HG03064 (cell line): ENCODE measurements around the gene TNNT2.

Experiments
- ATAC-seq: cut with Tn5 transposase; IDR thresholded peaks from one replicate; pipeline ENCODE4 v1.9.1; 2021; ENCODE audit warnings: low read depth; ENCODE audit not compliant: unreplicated experiment

The TNNT2 gene

DNA sequence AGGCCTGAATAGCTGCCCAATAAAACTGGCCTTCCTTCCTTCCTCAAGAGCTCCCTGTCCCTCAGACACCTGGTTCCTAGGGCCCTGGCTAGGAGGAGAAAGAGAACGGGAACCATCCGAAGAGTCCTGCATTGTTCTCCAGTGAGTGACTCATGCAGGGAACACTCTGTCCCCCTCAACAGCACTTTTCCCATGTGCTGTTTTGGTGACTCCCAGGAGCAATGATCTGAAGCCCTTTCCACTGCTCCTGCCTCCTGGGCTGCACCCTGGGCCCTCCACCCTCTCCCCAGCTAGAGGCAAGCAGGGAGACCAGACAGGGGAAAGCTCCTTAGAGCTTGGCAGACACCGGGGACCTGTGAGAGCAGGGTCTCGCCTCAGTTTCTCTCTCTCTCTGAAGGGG lies 18.9 kb downstream of the TNNT2 start:
- ATAC-seq = no peak

DNA sequence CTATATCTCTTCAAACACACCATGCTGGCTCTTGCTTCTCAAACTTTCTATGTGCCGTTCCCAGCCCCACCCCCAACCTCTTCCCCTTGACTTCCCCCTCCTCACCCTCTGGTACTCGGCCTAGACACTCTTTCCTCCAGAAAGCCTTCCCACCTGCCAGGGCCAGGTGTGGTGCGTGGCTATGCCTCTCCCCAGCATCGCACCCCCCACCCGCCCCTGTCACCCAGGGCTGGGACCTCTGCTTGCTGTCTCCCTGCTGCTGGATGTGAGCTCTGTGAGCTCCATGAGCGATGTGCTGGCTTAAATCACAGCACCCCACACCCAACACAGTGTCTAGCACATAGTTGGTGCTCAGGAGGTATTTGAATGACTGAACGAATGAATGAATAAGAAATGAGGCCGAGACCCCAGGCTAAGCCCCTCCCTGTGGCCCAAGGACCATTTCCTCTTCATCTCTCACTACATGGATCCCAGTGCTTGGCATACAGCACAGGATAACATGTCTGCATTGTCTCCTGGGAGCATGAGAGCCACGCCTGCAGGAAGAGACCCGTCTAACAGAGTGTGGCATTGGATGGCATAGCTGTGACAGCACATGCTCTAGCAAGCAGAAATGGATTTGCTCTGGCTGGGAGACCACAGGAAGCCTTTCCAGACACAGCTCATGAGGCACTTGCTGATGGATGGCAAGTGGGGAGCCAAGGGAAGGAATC lies 19.7 kb downstream of the TNNT2 start:
- no peak for ATAC-seq

DNA sequence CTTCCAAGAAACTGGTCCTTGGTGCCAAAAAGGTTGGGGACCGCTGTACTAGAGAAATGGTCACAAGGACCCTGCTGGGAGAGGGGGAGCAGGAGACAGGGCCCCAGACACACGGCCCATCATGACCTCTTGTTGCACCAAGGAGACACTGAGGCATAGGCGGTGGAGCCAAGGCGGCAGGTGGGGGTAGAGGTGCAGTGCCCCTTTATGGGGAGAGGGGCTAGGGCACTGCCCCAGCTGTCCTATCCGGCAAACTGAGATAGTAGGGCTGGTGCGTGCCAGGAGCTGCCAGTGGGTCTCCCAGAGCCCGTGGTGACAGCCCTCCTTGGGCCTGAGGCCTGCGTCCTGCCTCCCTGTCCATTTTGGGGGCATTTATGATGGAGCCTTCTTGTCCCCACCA lies 20.3 kb downstream of the TNNT2 start:
- no peak for ATAC-seq

DNA sequence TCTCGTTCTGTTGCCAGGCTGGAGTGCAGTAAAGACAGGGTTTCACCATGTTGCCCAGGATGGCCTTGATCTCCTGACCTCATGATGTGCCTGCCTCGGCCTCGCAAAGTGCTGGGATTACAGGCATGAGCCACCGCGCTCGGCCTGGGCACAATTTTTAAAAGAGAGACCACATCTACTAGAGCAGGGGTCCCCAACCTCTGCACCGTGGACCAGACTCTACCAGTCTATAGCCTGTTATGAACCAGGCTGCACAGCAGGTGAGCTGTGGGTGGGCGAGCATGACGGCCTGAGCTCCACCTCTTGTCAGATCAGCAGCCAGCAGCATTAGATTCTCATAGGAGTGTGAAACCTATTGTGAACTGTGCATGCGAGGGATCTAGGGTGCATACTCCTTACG lies 20.8 kb downstream of the TNNT2 start:
- no peak for ATAC-seq

DNA sequence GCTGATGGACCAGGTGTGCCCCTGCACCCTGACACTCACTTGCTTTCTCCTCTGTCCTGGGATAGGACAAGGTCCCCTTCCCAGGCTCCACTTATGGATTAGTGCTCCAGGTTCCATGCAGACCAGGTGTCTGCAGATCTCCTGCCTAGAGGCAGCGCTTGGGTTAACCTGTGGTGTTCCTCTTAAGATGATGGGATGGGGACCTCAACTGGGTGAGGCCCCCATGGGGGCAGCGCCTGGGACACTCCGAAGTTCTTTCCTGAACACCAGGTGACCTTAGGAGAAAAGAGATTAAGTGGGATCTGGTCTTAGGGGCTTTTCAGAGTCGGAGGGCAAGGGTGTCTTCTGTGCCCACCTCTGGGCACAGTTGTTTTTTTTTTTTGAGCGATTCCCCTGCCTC lies 21.2 kb downstream of the TNNT2 start:
- no peak for ATAC-seq

DNA sequence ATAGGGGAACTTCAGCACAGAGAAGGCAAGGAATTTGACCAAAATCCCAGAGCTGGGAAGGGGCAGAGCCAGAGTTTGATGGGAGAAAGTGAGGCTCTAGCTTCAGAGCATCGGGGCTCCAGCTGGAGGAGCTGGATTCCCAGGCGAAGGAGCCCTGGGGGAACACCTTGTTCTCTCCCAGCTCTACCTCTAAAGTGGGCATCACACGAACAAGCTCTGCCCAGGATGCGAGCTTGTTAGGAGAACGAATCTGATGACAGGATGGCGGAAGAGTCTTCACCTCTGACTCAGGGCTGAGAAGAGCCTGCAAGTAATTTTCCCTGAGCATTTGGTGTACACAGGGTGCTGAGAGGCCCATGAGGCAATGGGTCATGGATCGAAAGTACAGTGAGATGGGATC lies 22.0 kb downstream of the TNNT2 start:
- ATAC-seq = no peak

DNA sequence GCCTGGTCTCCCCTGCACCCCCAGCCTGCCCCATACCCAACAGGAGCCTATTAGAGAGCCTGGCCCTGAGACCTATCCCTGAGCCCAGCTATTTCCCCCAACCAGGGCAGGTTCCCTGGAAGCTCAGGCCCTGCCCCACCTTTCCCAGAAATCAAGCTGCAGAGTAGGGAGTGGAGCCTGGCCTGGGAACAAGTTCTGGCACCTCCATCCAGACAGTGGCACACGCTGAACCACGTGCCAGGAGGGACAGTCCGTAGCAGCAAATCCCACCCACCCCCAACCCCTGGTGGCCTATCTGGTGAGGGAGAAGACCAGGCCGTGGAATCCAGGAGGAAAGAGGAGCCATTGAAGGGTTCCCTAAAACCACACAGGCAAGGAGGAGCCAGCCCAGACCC lies 22.6 kb downstream of the TNNT2 start:
- ATAC-seq = no peak

DNA sequence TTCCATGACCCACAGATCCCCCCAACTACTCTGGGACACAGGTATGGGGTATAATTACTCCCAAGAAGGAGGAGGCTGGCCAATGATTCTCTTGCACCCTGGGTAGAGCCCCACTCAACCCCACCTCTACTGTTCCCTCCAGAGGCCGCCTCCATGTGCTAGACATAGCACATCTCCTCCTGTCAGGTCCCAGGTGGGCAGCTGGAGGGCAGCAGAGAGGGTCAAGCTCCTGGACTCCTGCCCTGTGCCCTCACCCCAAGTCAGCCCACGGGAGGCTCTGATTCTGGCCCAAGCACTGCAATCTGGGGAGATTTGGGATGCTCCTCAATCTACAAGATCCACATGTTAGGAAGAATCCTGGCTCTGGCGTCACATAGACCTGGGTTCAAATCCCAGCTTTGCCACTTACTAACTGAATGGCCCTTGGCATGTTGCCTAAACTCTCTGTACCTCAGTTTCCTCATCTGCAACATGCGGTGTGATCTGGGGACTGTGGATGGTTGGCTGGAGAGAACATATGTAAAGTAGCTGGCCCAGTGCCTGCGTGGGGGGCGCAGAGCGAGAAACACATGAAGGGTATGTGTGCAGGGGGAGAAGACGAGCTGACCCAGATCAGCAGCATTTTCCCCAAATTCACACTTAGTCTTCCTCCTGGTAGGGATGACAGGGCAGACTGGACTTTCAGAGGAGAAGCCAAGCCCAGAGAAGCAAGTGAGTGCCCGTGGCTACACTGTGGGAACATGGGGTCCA lies 23.2 kb downstream of the TNNT2 start:
- no peak for ATAC-seq

DNA sequence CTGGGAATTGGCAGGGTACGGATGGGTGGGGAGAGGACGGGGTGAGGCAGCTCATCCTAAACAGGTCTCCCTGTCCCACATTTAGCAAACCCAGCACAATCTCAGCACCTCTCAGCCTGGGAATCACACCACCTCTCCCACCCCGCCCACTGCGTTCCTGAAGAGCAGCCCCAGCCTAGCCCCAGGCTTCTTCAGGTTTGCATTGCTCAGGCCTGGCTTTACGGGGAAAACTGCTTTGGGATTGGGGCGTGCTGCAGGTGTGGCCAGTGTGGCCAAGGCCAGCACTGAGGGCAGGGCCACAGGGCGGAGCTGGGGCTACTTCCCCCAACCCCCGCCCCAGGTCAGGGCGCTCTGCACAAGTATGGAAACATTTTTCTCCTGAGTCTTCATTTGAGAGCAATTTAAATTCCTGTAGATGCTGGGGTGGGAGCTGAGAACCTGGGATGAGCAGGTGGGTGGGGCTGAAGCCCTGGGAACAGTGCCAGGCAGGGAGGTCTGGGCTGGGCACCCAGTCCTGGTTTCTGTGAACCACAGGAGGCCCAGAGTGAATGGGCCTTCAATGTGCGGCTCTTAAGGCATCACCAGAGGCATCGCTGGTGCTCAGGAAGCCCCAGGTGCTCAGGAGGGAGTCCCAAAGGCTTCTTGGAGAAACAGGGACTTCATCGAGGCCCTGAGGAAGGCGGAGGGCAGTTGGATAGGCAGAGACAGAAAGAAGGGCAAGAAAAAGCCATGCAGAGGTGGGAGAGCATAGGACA lies 24.1 kb downstream of the TNNT2 start:
- ATAC-seq = no peak

DNA sequence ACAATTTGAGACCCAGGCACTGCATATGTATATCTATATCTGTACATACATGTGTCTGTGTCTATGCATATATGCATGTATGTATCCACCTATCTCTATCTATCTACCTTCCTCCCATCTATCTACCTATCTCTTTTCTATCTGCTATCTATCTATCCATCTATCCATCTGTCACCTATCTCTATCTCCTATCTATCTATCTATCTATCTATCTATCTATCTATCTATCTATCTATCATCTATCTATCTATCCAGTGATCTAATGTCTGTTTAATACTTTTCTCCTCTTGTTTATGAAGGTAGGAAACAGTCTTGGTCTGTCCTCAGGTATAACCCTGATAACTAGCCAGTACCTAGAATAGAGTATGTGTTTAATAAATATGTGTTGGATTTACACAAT lies 25.9 kb downstream of the TNNT2 start:
- ATAC-seq = no peak

DNA sequence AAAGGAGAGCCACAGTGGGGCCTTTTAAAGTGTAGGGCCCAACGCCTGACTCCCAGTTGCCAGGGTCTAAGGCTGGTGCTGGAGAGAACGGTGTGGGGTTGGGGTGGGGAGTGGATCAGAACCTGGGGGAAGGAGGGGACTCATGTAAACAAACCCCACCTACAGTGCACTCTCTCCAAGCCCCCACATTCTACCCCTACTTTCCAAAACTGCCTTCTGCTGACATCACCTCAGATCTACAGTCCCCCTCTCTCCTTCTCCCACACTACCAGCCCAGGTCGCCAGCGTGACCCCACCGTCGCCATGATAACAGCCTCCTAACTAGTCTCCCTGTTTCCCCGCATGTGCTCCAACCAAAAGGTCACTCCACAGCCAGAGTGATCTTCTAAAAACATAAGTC lies 26.6 kb downstream of the TNNT2 start:
- no peak for ATAC-seq

DNA sequence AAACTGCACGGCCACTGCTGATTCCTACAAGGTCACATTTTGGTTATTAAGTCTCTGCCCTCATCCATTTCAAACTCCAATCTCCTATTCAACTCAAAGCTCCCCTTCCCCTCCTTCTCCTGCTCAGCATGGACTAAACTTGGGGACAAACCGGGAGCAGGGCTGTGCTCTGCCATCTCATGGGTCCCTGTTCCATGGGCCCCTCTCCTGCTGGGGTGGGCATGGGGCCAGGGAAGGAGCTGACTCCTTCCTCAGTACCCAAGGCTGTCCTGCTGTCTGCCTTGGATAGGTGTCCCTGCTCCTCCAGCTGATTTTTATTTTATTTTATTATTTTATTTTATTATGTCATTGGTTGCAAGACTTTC lies 27.1 kb downstream of the TNNT2 start:
- ATAC-seq = no peak

DNA sequence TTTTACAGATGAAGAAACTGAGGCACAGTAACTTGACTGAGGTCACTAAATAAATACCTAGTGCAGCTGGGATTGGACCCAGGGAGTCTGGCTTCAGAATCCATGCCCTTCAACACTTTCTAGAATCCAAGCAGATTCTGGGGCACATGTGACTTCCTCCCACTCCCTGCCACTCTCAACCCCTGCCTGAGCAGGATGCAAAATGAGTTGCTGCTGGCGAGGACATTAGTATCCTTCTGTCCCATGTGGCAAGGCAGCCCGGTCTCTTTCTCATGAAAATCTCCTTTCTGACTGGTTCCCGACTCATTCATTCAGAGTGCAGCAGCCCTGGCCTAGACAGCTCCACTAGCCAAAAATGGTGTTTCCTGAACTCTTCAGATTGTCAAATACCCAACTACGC lies 28.4 kb downstream of the TNNT2 start:
- no peak for ATAC-seq

DNA sequence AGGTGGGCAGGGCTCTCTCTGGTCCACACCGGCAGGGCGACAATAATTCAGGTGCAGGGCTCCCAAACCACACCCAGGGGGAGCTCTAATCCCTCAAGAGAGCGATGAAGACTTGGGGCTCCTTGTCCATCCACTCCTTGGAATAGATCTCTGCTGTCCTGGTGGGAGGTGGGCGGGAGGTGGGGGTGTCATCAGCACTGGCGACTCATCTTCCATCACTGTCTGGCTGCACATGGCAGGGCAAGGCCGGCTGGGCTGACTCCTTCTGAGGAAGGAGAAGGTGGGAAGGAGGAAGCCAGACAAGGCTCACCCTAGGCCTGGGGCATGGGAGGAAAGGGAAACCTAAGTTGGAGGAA lies 29.3 kb downstream of the TNNT2 start:
- no peak for ATAC-seq

DNA sequence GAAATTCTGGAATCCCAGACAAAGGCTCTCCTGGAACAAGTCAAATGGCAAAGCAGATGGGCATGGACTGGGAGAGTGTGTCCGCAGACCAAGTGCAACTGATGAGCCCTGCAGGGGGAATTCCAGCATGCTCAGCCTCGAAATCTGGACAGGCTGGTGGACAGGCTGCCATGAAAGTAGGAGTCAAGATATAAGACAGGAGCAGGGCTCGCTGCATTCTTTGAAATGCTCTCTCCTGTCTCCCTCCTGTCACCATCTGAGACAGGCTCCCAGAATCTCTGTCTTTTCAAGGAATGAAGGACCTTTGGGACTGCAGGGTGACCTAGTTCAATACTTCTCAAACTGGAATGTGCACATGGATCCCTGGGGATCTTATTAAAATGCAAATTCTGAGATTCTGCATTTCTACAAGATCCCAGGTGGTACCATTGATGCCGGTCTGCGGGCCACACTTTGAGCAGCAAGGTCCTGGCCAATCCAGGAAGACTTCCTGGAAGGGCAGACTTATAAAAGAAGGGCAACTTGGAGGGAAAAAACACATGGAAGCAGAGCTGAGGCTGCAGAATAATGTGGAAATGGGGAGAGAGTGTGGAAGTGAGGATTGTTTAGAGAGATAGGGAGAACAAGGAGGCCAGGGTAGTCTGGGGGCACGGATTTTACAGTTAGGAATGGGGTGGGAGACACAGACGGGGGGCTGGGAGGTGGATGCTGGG lies 29.8 kb downstream of the TNNT2 start:
- no peak for ATAC-seq

DNA sequence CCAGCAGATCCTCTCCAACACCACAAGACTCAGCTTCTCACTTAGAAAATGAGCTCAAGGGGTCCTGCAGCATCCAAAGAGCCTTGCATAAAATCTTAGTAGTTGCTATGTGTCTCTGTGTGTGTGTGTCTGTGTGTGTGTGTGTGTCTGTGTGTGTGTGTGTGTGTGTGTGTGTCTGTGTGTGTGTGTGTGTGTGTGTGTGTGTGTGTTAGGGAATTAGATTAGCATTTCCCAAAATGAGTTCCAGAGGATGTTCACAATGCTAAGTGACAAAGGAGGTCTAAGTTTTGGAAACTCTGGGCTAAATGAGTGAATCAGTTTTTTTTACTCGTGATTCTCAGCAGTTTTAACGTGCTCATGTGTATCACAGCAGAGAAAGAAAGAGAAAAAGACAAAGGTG lies 30.5 kb downstream of the TNNT2 start:
- ATAC-seq = no peak

DNA sequence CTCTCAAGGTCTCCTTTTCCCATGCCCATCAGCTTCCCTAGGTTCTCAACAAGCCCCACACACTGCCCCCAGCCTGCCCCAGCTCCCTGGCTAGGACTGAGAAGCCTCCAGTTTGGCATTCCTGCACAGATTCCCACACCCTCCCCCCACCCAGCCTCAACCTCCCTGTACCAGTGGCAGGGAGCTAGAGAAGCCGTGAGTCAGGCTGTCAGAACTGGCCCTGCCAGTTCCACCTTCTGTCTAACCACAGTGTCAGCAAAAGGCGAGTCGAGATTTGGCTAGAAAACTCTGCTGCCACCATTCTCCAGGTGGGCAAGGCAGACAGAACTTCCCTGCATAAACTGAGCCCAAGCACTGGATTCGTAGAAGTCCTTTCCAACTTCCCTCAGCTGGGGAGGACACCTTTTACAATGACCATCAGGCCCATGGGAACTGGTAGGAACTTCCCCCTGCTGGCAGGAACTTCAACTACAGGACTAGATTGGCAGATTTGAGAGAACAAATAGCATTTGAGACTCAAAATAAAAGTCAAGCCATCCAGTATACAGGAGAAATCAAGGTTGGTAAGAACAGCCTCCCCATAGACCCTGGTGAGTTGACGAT lies 31.0 kb downstream of the TNNT2 start:
- ATAC-seq = no peak

DNA sequence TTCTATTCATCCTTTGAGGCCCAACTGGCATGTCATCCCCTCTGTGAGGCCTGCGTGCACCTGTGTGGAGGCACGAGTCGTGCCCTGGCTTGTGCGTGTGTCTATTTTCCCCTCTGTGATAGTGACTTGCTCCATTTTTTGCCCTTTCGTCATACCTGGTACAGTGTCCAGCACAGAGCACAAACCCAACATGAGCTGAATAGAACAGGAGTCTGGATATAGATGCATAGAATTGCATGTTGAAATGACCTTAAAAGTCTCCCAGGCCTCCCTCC lies 32.5 kb downstream of the TNNT2 start:
- no peak for ATAC-seq

DNA sequence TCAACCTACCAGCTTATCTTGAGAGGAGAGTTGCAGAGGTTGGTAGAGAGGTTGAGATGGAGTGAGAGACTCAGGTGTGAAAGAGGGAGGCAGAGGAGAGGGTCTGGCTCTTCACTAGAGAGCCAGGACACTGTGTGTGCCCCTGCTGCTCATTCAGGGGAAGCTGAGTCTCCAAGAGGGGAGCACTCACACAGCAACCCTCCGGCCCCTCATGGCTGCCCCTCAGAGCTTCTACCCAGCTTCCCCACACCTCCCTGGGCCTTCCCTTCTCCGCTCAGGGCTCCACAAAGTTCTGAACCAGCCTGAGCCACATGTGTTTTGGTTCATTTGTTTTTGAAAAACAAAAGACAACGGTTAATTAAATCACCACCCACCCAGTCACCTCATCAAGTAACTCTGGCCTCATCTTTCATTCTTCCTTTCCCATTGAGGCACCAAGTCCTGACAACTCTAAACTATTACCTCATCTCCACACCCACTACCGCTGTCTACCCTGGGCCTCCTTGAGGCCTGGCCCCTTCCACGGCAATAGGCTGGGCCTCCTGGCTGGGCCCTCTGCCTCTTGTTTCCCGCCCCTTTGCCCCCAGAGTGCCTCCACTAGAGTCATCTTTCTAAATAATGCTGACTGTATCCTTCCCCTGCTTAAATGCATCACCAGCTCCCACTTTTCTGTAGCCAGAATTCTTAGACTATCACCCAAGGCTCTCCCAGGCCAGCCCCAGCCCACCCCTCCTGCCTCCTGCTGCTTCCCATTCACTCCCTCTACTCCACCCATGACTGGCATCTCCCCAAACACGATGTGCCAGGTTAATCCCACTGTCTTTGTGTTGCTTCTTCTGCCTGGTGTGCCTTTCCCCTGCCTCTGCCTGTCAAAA lies 33.0 kb downstream of the TNNT2 start:
- ATAC-seq = no peak

DNA sequence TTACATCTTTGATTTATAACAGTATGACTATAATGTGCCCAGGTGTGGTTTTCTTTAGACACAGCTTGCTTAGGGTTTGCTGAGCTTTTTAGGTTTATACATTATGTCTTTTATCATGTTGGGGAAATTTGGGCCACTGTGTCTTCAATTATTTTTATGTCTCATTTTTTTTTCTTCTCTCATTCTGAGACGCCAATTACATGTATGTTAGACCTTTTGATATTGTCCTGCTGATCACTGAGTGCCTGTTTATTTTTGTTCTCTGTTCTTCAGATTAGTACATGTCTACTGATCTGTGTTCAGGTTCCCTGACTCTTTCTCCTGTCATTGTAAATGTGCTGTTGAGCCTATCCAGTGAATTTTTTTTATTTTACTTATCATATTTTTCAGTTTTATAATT lies 36.1 kb downstream of the TNNT2 start:
- no peak for ATAC-seq
